A549 (cell line): Measurements from ENCODE around the gene PPAN. TPM values are rescaled to one million over a fixed set of nuclear protein-coding genes. Genes with fewer than 3 reads are reported as not detected.

Experiments used
- ATAC-seq, 2 experiments: fragments of 200-7000 bp in 1 of 2; fragments of >200 bp in 1 of 2; cut with Nextera tagmentation in 1 of 2; cut with Tn5 transposase in 1 of 2; 3 replicates each; pipeline versions ENCODE4 v1.8.0 to v1.9.1; 2018 to 2020; ENCODE audit warnings: mild to moderate bottlenecking in 1 of 2, moderate library complexity in 1 of 2
- CTCF ChIA-PET: fragments of 300-600 bp; sonication (Branson Sonifier 250); formaldehyde crosslinking; extraction: SDS; loops from one replicate; lab custom pipeline; 2021; ENCODE audit warnings: antibody characterized with exemption, inconsistent platforms; lab: Yijun Ruan, JAX
- POLR2A ChIA-PET: fragments of 350-600 bp; formaldehyde crosslinking; extraction: SDS; loops from one replicate; lab custom pipeline; 2021; ENCODE audit warnings: antibody characterized with exemption, inconsistent platforms; lab: Yijun Ruan, JAX
- DNase-seq, 2 experiments: peaks; one replicate each; pipeline versions ENCODE4 v3.0.0 to v3.0.0-alpha.2; 2011 to 2016; ENCODE audit warnings: low read depth in 1 of 2, low spot score in 1 of 2
- FAIRE-seq: peaks from 2 replicates; lab custom pipeline; 2011; peaks lifted over from hg19 to GRCh38; lab: Jason Lieb, UNC
- H3K27ac ChIP-seq, 2 experiments: fragments of >200 bp; sonication (Bioruptor Twin); formaldehyde crosslinking; 3 replicates each; pipeline ENCODE4 v1.5.1; 2016 to 2017
- H3K4me1 ChIP-seq: fragments of >200 bp; sonication (Bioruptor Twin); formaldehyde crosslinking; 3 replicates; pipeline ENCODE4 v1.6.1; 2016
- H3K4me2 ChIP-seq: fragments of >200 bp; sonication (Bioruptor Twin); formaldehyde crosslinking; 3 replicates; pipeline ENCODE4 v1.6.1; 2016
- H3K4me3 ChIP-seq: fragments of >200 bp; sonication (Bioruptor Twin); formaldehyde crosslinking; 3 replicates; pipeline ENCODE4 v1.5.1; 2016
- H3K9me3 ChIP-seq: fragments of >200 bp; sonication (Bioruptor Twin); formaldehyde crosslinking; 3 replicates; pipeline ENCODE4 v1.6.1; 2016
- BHLHE40 ChIP-seq: IDR thresholded peaks from 2 replicates; pipeline ENCODE4 v1.6.1; 2012; ENCODE audit warnings: low read depth, low read length, inconsistent platforms
- CBX8 ChIP-seq: fragments of 200-600 bp; sonication (generic); IDR thresholded peaks from 2 replicates; pipeline ENCODE4 v1.6.1; 2016
- CEBPB ChIP-seq, 2 experiments: fragments of >200 bp in 1 of 2; sonication (Bioruptor Twin) in 1 of 2; formaldehyde crosslinking in 1 of 2; IDR thresholded peaks; 2 replicates each; pipeline ENCODE4 v1.6.1; 2012 to 2016
- CTCF ChIP-seq: fragments of >200 bp; sonication (Bioruptor Twin); formaldehyde crosslinking; IDR thresholded peaks from 3 replicates; pipeline ENCODE4 v1.5.1; 2016
- ESRRA ChIP-seq: fragments of 150-350 bp; IDR thresholded peaks from 2 replicates; pipeline ENCODE4 v1.6.1; 2014; ENCODE audit warnings: mild to moderate bottlenecking, low read length, borderline replicate concordance
- FOSL2 ChIP-seq, 2 experiments: fragments of 450-650 bp in 1 of 2; fragments of >200 bp in 1 of 2; sonication (Bioruptor Twin) in 1 of 2; formaldehyde crosslinking; IDR thresholded peaks; 2 replicates each; pipeline versions ENCODE4 v1.5.0 to v1.6.1; 2016 to 2020; ENCODE audit warnings: mild to moderate bottlenecking in 1 of 2, moderate library complexity in 1 of 2
- JUN ChIP-seq, 2 experiments: fragments of >200 bp; sonication (Bioruptor Twin); formaldehyde crosslinking; IDR thresholded peaks; 2 replicates in 1 of 2; 3 replicates in 1 of 2; pipeline ENCODE4 v1.6.1; 2016 to 2017
- KDM1A ChIP-seq: fragments of 200-600 bp; sonication (generic); IDR thresholded peaks from 2 replicates; pipeline ENCODE4 v1.6.1; 2016; ENCODE audit warnings: low read depth, mild to moderate bottlenecking
- MAZ ChIP-seq: fragments of 150-350 bp; IDR thresholded peaks from 2 replicates; pipeline ENCODE4 v1.6.1; 2014; ENCODE audit warnings: antibody characterized with exemption, low read depth, low read length, borderline replicate concordance
- PHF8 ChIP-seq: fragments of 200-600 bp; sonication (generic); IDR thresholded peaks from 2 replicates; pipeline ENCODE4 v1.6.1; 2016; ENCODE audit warnings: low read depth, mild to moderate bottlenecking, antibody characterized with exemption, moderate library complexity, borderline replicate concordance
- RAD21 ChIP-seq, 2 experiments: fragments of >200 bp in 1 of 2; sonication (Bioruptor Twin) in 1 of 2; formaldehyde crosslinking in 1 of 2; IDR thresholded peaks in 1 of 2; conservative IDR thresholded peaks in 1 of 2; 2 replicates in 1 of 2; 3 replicates in 1 of 2; pipeline ENCODE4 v1.6.1; 2012 to 2018; ENCODE audit warnings: inconsistent platforms in 1 of 2
- RNF2 ChIP-seq: fragments of 200-600 bp; sonication (generic); IDR thresholded peaks from 2 replicates; pipeline ENCODE4 v1.6.1; 2016; ENCODE audit warnings: low read depth, mild to moderate bottlenecking, antibody characterized with exemption, moderate library complexity, borderline replicate concordance
- SMC3 ChIP-seq: fragments of >200 bp; sonication (Bioruptor Twin); formaldehyde crosslinking; IDR thresholded peaks from 3 replicates; pipeline ENCODE4 v1.6.1; 2018; ENCODE audit warnings: inconsistent platforms
- TFCP2L1 ChIP-seq: fragments of 250-450 bp; sonication (Bioruptor Pico); IDR thresholded peaks from 2 replicates; pipeline ENCODE4 v1.5.0; 2021; ENCODE audit warnings: mild to moderate bottlenecking
- USF2 ChIP-seq: fragments of 450-650 bp; IDR thresholded peaks from 2 replicates; pipeline ENCODE4 v1.6.1; 2014; ENCODE audit warnings: antibody characterized with exemption
- ZC3H11A ChIP-seq: fragments of 450-650 bp; IDR thresholded peaks from 2 replicates; pipeline ENCODE4 v1.6.1; 2014; ENCODE audit warnings: antibody characterized with exemption, mild to moderate bottlenecking
- ZSCAN20 ChIP-seq: fragments of 250-450 bp; sonication (Bioruptor Pico); IDR thresholded peaks from 2 replicates; pipeline ENCODE4 v1.8.0; 2022; ENCODE audit warnings: mild to moderate bottlenecking, moderate library complexity
- WGBS: methylation state at CpG from one replicate; pipeline ENCODE4 v1.1.6; 2017; ENCODE audit errors: missing lambda C conversion rate; 5-methylcytosine and 5-hydroxymethylcytosine counted together
- polyA plus RNA-seq, 4 experiments: library from polyadenylated mRNA; depleted of rRNA in 3 of 4; stranded (reverse); fragments of >200 nt; fragmentation: RNase III in 1 of 4; extraction: RNeasy Plus Mini Kit Qiagen cat#74134 plus additional on column Dnase treatment in 1 of 4; gene quantifications; 2 replicates in 3 of 4; 3 replicates in 1 of 4; pipeline ENCODE4 v1.2.3, GENCODE V29; 2011 to 2017
- TF ChIP-seq, protein P1 (sequence below): IDR thresholded peaks from 2 replicates; pipeline ENCODE4 v1.6.1; 2012; ENCODE audit warnings: low read depth, borderline replicate concordance

The PPAN gene
- polyA plus RNA-seq, 2 of the 4 experiments (the other 2 are of a cell fraction), result 26.6 to 65.0 TPM

- FAIRE-seq, result no peak
- peak overlapping the region; percentile 80; the same call in 2 of the 3 replicates for H3K4me3 ChIP-seq
- H3K27ac ChIP-seq, result peak overlapping the region in 1 of 2 experiments; percentile 98; a peak in 1 of 6 replicates
- H3K4me2 ChIP-seq, result peak overlapping the region; percentile 85
- POLR2A ChIA-PET, result no interaction called here
- peaks cover 4% of the 10 kb centered on the region; the same call in 2 of the 3 replicates for H3K4me1 ChIP-seq
- no peak for TF ChIP-seq ZC3H11A
- no peak for TF ChIP-seq RNF2
- no peak for TF ChIP-seq FOSL2 (IDR thresholded peaks at IDR 0.05)
- TF ChIP-seq FOSL2 (CRISPR knock-in tag; IDR thresholded peaks at IDR 0.05), result no peak
- no peak for TF ChIP-seq BHLHE40
- no peak for TF ChIP-seq TFCP2L1 (CRISPR knock-in tag)
- TF ChIP-seq USF2, result no peak
- TF ChIP-seq, all 56 proteins: peak for 0
- no peaks in the 10 kb centered on the region for H3K9me3 ChIP-seq
- ATAC-seq (no peak), DNase-seq (no peak)
- CTCF ChIA-PET, result no interaction called here
- WGBS, result 96% methylated on average over 17 of the region's 18 CpGs
Measured at GRCh38 chr19:10087296-10088061, 18.7 kb upstream of the PPAN start.

- H3K4me3 ChIP-seq, result no peak overlapping the region
- ChIA-PET POLR2A (no interaction called here), CTCF (no interaction called here)
- no peak overlapping the region for H3K27ac ChIP-seq
- TF ChIP-seq BHLHE40 (no peak), KDM1A (peak; percentile 81; the same call in 1 of the 2 replicates)
- peaks cover 4% of the 10 kb centered on the region; the same call in 2 of the 3 replicates for H3K4me1 ChIP-seq
- FAIRE-seq (no peak), DNase-seq (no peak), ATAC-seq (no peak)
- H3K9me3 ChIP-seq, result no peaks in the 10 kb centered on the region
- WGBS, result 93% methylated on average over 5 of the region's 6 CpGs
- H3K4me2 ChIP-seq, result no peak overlapping the region
Measured at GRCh38 chr19:10088949-10089554, 17.1 kb upstream of the PPAN start.

DNA sequence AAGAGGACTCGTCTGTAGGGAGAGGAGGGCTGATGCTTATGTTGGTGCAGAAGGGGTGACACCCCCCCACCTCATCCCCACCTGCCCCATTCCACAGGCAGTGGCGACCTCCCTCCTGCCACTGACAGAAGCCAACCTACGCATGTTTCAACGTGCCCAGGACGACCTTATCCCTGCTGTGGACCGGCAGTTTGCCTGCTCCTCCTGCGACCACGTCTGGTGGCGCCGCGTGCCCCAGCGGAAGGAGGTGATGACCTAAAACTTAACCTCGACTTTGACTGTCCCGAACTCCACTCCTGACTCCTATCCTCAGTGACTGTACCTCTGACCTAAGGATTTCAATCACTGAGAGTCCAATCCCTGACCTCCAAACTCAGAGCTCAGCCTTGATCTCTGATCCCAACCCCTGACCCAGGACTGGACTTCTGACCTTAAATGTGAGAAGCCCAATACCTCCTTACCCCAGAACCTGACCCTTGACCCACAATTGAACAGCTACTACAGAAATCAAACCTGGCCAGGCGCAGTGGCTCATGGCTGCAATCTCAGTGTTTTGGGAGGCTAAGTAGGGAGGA, 16.3 kb upstream of the PPAN start:
- no peak for ATAC-seq
- Histone ChIP-seq H3K27ac (no peak overlapping the region), H3K4me2 (no peak overlapping the region), H3K9me3 (no peaks in the 10 kb centered on the region), H3K4me1 (peaks cover 4% of the 10 kb centered on the region; the same call in 2 of the 3 replicates), H3K4me3 (no peak overlapping the region)
- POLR2A ChIA-PET, result no interaction called here
- no peak for TF ChIP-seq ESRRA
- no peak for TF ChIP-seq SMC3
- no peak for TF ChIP-seq PHF8
- no peak for TF ChIP-seq CBX8
- TF ChIP-seq ZSCAN20, result no peak
- no peak for TF ChIP-seq JUN (IDR thresholded peaks at IDR 0.05)
- TF ChIP-seq CEBPB (IDR thresholded peaks at IDR 0.05), result no peak
- no peak for TF ChIP-seq RAD21 (conservative IDR thresholded peaks at IDR 0.05 in 1 of 2, IDR thresholded peaks at IDR 0.05 in 1 of 2)
- TF ChIP-seq CTCF, result no peak
- TF ChIP-seq TFCP2L1 (CRISPR knock-in tag), result no peak
- no peak for TF ChIP-seq MAZ
- TF ChIP-seq, protein P1, sequence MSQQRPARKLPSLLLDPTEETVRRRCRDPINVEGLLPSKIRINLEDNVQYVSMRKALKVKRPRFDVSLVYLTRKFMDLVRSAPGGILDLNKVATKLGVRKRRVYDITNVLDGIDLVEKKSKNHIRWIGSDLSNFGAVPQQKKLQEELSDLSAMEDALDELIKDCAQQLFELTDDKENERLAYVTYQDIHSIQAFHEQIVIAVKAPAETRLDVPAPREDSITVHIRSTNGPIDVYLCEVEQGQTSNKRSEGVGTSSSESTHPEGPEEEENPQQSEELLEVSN, result no peak
- no peak for DNase-seq
- FAIRE-seq, result no peak
- CTCF ChIA-PET, result interaction anchor here (1.1 kb wide), 1 partner anchor 157 kb away, joined by 3 read pairs; no protein-coding TSS in a partner anchor
- WGBS, result 89% methylated on average over 13 of the region's 15 CpGs
